Kidney (tissue), 14 donors: ENCODE data around the gene IFI27L2. TPM values are rescaled to one million over a fixed set of nuclear protein-coding genes. Genes with fewer than 3 reads are reported as not detected.

Experiments used
- DNase-seq, 5 donors: peaks; one replicate each; pipeline ENCODE4 v3.0.0-alpha.2; 2013 to 2020
- FAIRE-seq: peaks from 2 replicates; lab custom pipeline; 2012; peaks lifted over from hg19 to GRCh38; lab: Jason Lieb, UNC
- H3K27ac ChIP-seq, 2 donors: one replicate each; pipeline ENCODE4 v1.7.0; 2013; ENCODE audit warnings: low read depth in 2 of 2, low read length in 2 of 2, inconsistent platforms in 1 of 2
- H3K27me3 ChIP-seq: one replicate; pipeline ENCODE4 v1.7.1; 2013; ENCODE audit warnings: low read length, inconsistent platforms; ENCODE audit not compliant: control insufficient read depth, insufficient read depth
- H3K36me3 ChIP-seq, 3 donors: one replicate each; pipeline versions ENCODE4 v1.7.0 to v1.7.1; 2013; ENCODE audit warnings: low read length in 3 of 3, control low read depth in 1 of 3, inconsistent platforms in 1 of 3; ENCODE audit not compliant: insufficient read depth in 3 of 3, control insufficient read depth in 2 of 3
- H3K4me1 ChIP-seq, 3 donors: one replicate each; pipeline versions ENCODE4 v1.7.0 to v1.7.1; 2013; ENCODE audit warnings: low read length in 3 of 3, inconsistent platforms in 1 of 3, low read depth in 1 of 3; ENCODE audit not compliant: control insufficient read depth in 2 of 3, insufficient read depth in 2 of 3
- H3K4me3 ChIP-seq, 3 donors: one replicate each; pipeline versions ENCODE4 v1.7.0 to v1.8.1; 2013; ENCODE audit warnings: low read length in 3 of 3, control low read depth in 1 of 3, inconsistent platforms in 1 of 3
- H3K9ac ChIP-seq, 3 donors: one replicate each; pipeline versions ENCODE4 v1.7.0 to v1.7.1; 2013; ENCODE audit warnings: low read length in 3 of 3, control low read depth in 1 of 3, inconsistent platforms in 1 of 3
- H3K9me3 ChIP-seq, 3 donors: one replicate each; pipeline versions ENCODE4 v1.7.0 to v1.7.1; 2013; ENCODE audit warnings: low read length in 3 of 3, control low read depth in 1 of 3, inconsistent platforms in 1 of 3; ENCODE audit not compliant: control insufficient read depth in 2 of 3, insufficient read depth in 1 of 3
- CTCF ChIP-seq: IDR thresholded peaks from 3 replicates; pipeline ENCODE4 v1.5.1; 2012; ENCODE audit warnings: mild to moderate bottlenecking, moderate library complexity, borderline replicate concordance; ENCODE audit not compliant: insufficient read depth; ENCODE audit errors: extremely low read depth
- intact Hi-C: fragments of 100-400 bp; cut with DNase I; formaldehyde crosslinking; loops from one replicate; pipeline ENCODE4 v1.11.1; 2022
- polyA plus RNA-seq: library from polyadenylated mRNA; stranded (reverse); fragments of 350-450 nt; fragmentation: Illumina TruSeq; extraction: RNeasy Lipid Tissue Mini Kit (QIAGEN cat#74804); gene quantifications from one replicate; pipeline ENCODE4 v1.2.3, GENCODE V29; 2014; ENCODE audit warnings: low read depth, low replicate concordance; ENCODE audit not compliant: insufficient read depth
- total RNA-seq: library from RNA; stranded (reverse); fragmentation: NEBNext Ultra II Directional; extraction: Animal tissue kit (Norgen Biotek cat#: 25700); gene quantifications from one replicate; pipeline ENCODE4 v1.2.1, GENCODE V29; 2021
- donor health status: control.
- donor health status: control.
- donor health status: control.
- donor health status: control.
- donor health status: control.
- donor health status: DM: yes; HTN: yes; CAD: no.
- donor health status: Normal renal cell carcinoma (clear cell type).

Gene IFI27L2
- total and polyA plus RNA-seq, 2 donors from 2014 or later: 28.2 to 223 TPM

GRCh38 chr14:94174604-94175010 lies 45.2 kb upstream of the IFI27L2 start:
- FAIRE-seq (no peak), DNase-seq (peak in 1 of 5 donors; percentile 88)
- intact Hi-C loops: no loop called here
- no peak overlapping the region for H3K9ac ChIP-seq
- H3K4me3 ChIP-seq: peak overlapping the region in 1 of 3 donors; percentile 42
- H3K4me1 ChIP-seq: no peaks in the 10 kb centered on the region
- TF ChIP-seq CTCF: no peak
- no peaks in the 10 kb centered on the region for H3K36me3 ChIP-seq
- peaks cover 39% of the 10 kb centered on the region for H3K27me3 ChIP-seq
- H3K27ac ChIP-seq: no peak overlapping the region
- no peaks in the 10 kb centered on the region for H3K9me3 ChIP-seq

GRCh38 chr14:94173885-94174603 lies 44.6 kb upstream of the IFI27L2 start, which contains the start of gene PPP4R4:
TSS of gene PPP4R4 (plus strand) at chr14:94174322. CDS start at chr14:94174466, 144 bp downstream.
- FAIRE-seq: no peak
- no peak for TF ChIP-seq CTCF
- Histone ChIP-seq H3K4me1 (no peaks in the 10 kb centered on the region), H3K27ac (no peak within 1 kb of the TSS), H3K4me3 (peak within 1 kb of the TSS; percentile 21 to 66 (median 39)), H3K9ac (no peak within 1 kb of the TSS), H3K36me3 (no peaks in the 10 kb centered on the region), H3K27me3 (peaks cover 33% of the 10 kb centered on the region), H3K9me3 (no peaks in the 10 kb centered on the region)
- intact Hi-C loops: no loop called here
- DNase-seq: peak; percentile 93 to 97 (median 95)

- H3K4me1 ChIP-seq: no peaks in the 10 kb centered on the region
- TF ChIP-seq CTCF: no peak
- H3K9ac ChIP-seq: no peak overlapping the region
- H3K27ac ChIP-seq: no peak overlapping the region
- FAIRE-seq: no peak
- peak overlapping the region; percentile 21 to 66 (median 39) for H3K4me3 ChIP-seq
- DNase-seq: peak in 1 of 5 donors; percentile 65
- intact Hi-C loops: no loop called here
- peaks cover 33% of the 10 kb centered on the region for H3K27me3 ChIP-seq
- H3K36me3 ChIP-seq: no peaks in the 10 kb centered on the region
- H3K9me3 ChIP-seq: no peaks in the 10 kb centered on the region
Measured at GRCh38 chr14:94173471-94173884, 44.1 kb upstream of the IFI27L2 start.
